HEK293 (cell line): ENCODE data around the gene PLEKHG7.

Source experiments
- CTCF ChIA-PET: fragments of 350-600 bp; formaldehyde crosslinking; extraction: SDS; loops from one replicate; lab custom pipeline; 2021; ENCODE audit warnings: antibody characterized with exemption; lab: Yijun Ruan, JAX
- POLR2A ChIA-PET: fragments of 300-600 bp; formaldehyde crosslinking; extraction: SDS; loops from one replicate; lab custom pipeline; 2020; ENCODE audit warnings: antibody characterized with exemption, inconsistent platforms; lab: Yijun Ruan, JAX
- H3K27ac ChIP-seq: fragments of 200-500 bp; sonication (Bioruptor generic); 2 replicates; pipeline ENCODE4 v1.5.1; 2014; ENCODE audit warnings: low read depth, low read length, control low read depth, inconsistent platforms; ENCODE audit errors: extremely low read depth
- H3K36me3 ChIP-seq, 2 experiments: fragments of 200-500 bp in 1 of 2; sonication (Bioruptor generic) in 1 of 2; 1 replicate in 1 of 2; 2 replicates in 1 of 2; pipeline ENCODE4 v1.5.1; 2014 to 2017; ENCODE audit warnings: inconsistent platforms in 2 of 2, low read length in 2 of 2; ENCODE audit not compliant: control insufficient read depth in 2 of 2, insufficient read depth in 1 of 2
- H3K4me1 ChIP-seq: fragments of 200-500 bp; sonication (Bioruptor generic); 2 replicates; pipeline ENCODE4 v1.5.1; 2014; ENCODE audit warnings: mild to moderate bottlenecking, low read length, inconsistent platforms; ENCODE audit not compliant: control insufficient read depth, insufficient read depth
- H3K4me3 ChIP-seq: 2 replicates; pipeline ENCODE4 v1.5.1; 2011; ENCODE audit warnings: low read depth, mild to moderate bottlenecking, control low read depth, low read length, moderate library complexity
- H3K9me3 ChIP-seq: fragments of 200-500 bp; sonication (Bioruptor generic); 2 replicates; pipeline ENCODE4 v1.5.1; 2014; ENCODE audit warnings: low read depth, low read length, inconsistent platforms; ENCODE audit not compliant: control insufficient read depth, insufficient read depth
- FEZF1 ChIP-seq: fragments of 450-650 bp; formaldehyde crosslinking; IDR thresholded peaks from 2 replicates; pipeline ENCODE4 v1.5.1; 2016; ENCODE audit warnings: missing biosample characterization, missing genetic modification characterization
- MYNN ChIP-seq: fragments of 450-650 bp; formaldehyde crosslinking; IDR thresholded peaks from 2 replicates; pipeline ENCODE4 v1.5.1; 2016; ENCODE audit warnings: missing biosample characterization, missing genetic modification characterization, borderline replicate concordance
- OSR2 ChIP-seq: fragments of 450-650 bp; formaldehyde crosslinking; IDR thresholded peaks from 2 replicates; pipeline ENCODE4 v1.5.1; 2016; ENCODE audit warnings: missing biosample characterization, missing genetic modification characterization
- SCRT1 ChIP-seq: fragments of 450-650 bp; formaldehyde crosslinking; IDR thresholded peaks from 2 replicates; pipeline ENCODE4 v1.5.1; 2016; ENCODE audit warnings: missing biosample characterization, missing genetic modification characterization, borderline replicate concordance
- SCRT2 ChIP-seq: fragments of 450-650 bp; formaldehyde crosslinking; IDR thresholded peaks from 2 replicates; pipeline ENCODE4 v1.5.1; 2016; ENCODE audit warnings: missing biosample characterization, missing genetic modification characterization
- ZBTB44 ChIP-seq: fragments of 450-650 bp; IDR thresholded peaks from 2 replicates; pipeline ENCODE4 v1.5.1; 2018; ENCODE audit warnings: missing biosample characterization, mild to moderate bottlenecking, missing genetic modification characterization
- ZIC2 ChIP-seq: fragments of 450-650 bp; formaldehyde crosslinking; IDR thresholded peaks from 2 replicates; pipeline ENCODE4 v1.5.1; 2016; ENCODE audit warnings: missing biosample characterization, missing genetic modification characterization
- ZNF16 ChIP-seq: fragments of 450-650 bp; formaldehyde crosslinking; IDR thresholded peaks from 2 replicates; pipeline ENCODE4 v1.5.1; 2016; ENCODE audit warnings: low read depth, missing biosample characterization, missing genetic modification characterization
- ZNF335 ChIP-seq: fragments of 450-650 bp; formaldehyde crosslinking; conservative IDR thresholded peaks from 2 replicates; pipeline ENCODE4 v1.5.1; 2016; ENCODE audit warnings: missing biosample characterization, missing genetic modification characterization
- ZNF341 ChIP-seq: fragments of 450-650 bp; formaldehyde crosslinking; IDR thresholded peaks from 2 replicates; pipeline ENCODE4; 2016; ENCODE audit warnings: low read depth, missing biosample characterization, missing genetic modification characterization
- ZNF362 ChIP-seq: fragments of 450-650 bp; formaldehyde crosslinking; IDR thresholded peaks from 2 replicates; pipeline ENCODE4 v1.5.1; 2016; ENCODE audit warnings: missing biosample characterization, missing genetic modification characterization
- ZNF404 ChIP-seq: fragments of 450-650 bp; formaldehyde crosslinking; IDR thresholded peaks from 2 replicates; pipeline ENCODE4 v1.5.1; 2017; ENCODE audit warnings: missing biosample characterization, missing genetic modification characterization
- ZNF501 ChIP-seq: fragments of 450-650 bp; formaldehyde crosslinking; IDR thresholded peaks from 2 replicates; pipeline ENCODE4 v1.5.1; 2016; ENCODE audit warnings: missing biosample characterization, missing genetic modification characterization
- ZNF600 ChIP-seq: fragments of 450-650 bp; formaldehyde crosslinking; IDR thresholded peaks from 2 replicates; pipeline ENCODE4 v1.5.1; 2016; ENCODE audit warnings: missing biosample characterization, missing genetic modification characterization
- ZNF623 ChIP-seq: fragments of 450-650 bp; formaldehyde crosslinking; IDR thresholded peaks from 2 replicates; pipeline ENCODE4 v1.5.1; 2016; ENCODE audit warnings: missing biosample characterization, missing genetic modification characterization
- ZNF629 ChIP-seq: fragments of 450-650 bp; formaldehyde crosslinking; IDR thresholded peaks from 2 replicates; pipeline ENCODE4 v1.5.1; 2017; ENCODE audit warnings: missing biosample characterization, missing genetic modification characterization
- ZNF747 ChIP-seq: fragments of 450-650 bp; formaldehyde crosslinking; IDR thresholded peaks from 2 replicates; pipeline ENCODE4 v1.5.1; 2016; ENCODE audit warnings: missing biosample characterization, missing genetic modification characterization
- ZNF843 ChIP-seq: fragments of 450-650 bp; formaldehyde crosslinking; IDR thresholded peaks from 2 replicates; pipeline ENCODE4 v1.5.1; 2016; ENCODE audit warnings: missing biosample characterization, missing genetic modification characterization
- TF ChIP-seq, protein P1 (sequence below): fragments of 450-650 bp; formaldehyde crosslinking; IDR thresholded peaks from 2 replicates; pipeline ENCODE4 v1.5.1; 2016; ENCODE audit warnings: missing biosample characterization, missing genetic modification characterization
- TF ChIP-seq, protein P2 (sequence below): fragments of 450-650 bp; formaldehyde crosslinking; IDR thresholded peaks from 2 replicates; pipeline ENCODE4 v1.5.1; 2016; ENCODE audit warnings: missing biosample characterization, missing genetic modification characterization
- TF ChIP-seq, protein P3 (sequence below): fragments of 450-650 bp; formaldehyde crosslinking; IDR thresholded peaks from 2 replicates; pipeline ENCODE4 v1.5.1; 2016; ENCODE audit warnings: missing biosample characterization, missing genetic modification characterization

PLEKHG7 gene

DNA sequence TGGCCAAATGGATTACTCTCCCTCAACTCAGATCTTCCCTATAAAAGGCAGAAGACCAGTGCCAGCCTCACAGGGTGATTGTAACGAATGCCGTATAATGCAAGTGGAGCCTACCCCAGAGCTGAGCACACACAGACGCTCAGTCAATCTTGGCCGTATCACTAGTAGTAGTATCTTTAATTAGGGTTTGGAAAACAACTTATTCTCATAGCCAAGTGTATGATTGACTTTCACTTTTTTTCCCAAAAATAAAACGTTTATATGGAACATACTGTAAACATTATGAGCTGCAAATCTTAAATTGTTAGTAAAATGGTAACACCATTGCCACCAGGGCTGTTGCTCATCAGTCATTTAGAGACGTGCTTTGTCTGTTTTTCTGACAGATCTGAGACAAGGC is 30.4 kb downstream of the PLEKHG7 start:
- POLR2A ChIA-PET = no interaction called here
- CTCF ChIA-PET = no interaction called here
- Histone ChIP-seq H3K36me3 (no peaks in the 10 kb centered on the region), H3K4me1 (peaks cover 4% of the 10 kb centered on the region; the same call in 1 of the 2 replicates), H3K4me3 (no peak overlapping the region), H3K27ac (no peak overlapping the region), H3K9me3 (no peaks in the 10 kb centered on the region)
- TF ChIP-seq ZNF501 (tag by site-specific recombination) = no peak
- TF ChIP-seq ZNF362 (tag by site-specific recombination) = no peak

- Histone ChIP-seq H3K36me3 (no peaks in the 10 kb centered on the region), H3K27ac (no peak overlapping the region), H3K4me1 (peaks cover 4% of the 10 kb centered on the region; the same call in 1 of the 2 replicates), H3K4me3 (no peak overlapping the region), H3K9me3 (no peaks in the 10 kb centered on the region)
- ChIA-PET CTCF (no interaction called here), POLR2A (no interaction called here)
- TF ChIP-seq ZIC2 (tag by site-specific recombination) (no peak), ZNF404 (tag by site-specific recombination) (no peak), ZNF341 (tag by site-specific recombination) (no peak)
These were observed 30.9 kb downstream of the PLEKHG7 start for GRCh38 chr12:92733661-92734060.

DNA sequence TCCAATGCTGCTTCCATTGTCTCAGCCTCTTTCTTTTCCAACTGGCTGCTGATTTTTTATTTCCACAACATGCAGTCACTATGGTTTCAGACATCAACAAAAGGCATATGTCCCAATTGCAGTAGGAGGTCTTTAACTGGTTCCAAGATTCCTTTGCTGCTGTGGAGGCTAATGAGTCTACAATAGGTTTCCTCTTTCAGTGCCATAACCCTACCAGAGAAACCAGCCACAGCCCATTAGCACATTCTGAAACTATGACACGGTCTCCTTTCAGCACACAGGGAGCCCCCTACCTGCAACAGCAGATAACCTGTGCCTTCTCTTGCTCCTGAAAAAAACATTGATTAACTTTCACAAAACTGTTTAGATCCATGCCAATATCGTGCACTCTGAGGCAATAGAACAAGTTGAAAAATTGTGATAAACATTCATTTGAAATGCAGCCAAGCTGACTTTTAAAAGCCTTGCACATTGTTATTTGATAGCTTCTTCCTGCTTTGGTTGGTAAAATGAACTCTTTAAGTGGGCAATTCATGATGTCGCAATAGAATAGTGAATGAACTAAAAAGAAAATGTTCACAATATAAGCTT is 32.4 kb downstream of the PLEKHG7 start:
- no peaks in the 10 kb centered on the region for H3K36me3 ChIP-seq
- no peak overlapping the region for H3K4me3 ChIP-seq
- CTCF ChIA-PET = interaction anchor here (1.2 kb wide), 1 partner anchor 18 kb away, joined by 3 read pairs; no protein-coding TSS in a partner anchor
- POLR2A ChIA-PET = no interaction called here
- 0 out of 2 replicates have a peak overlapping the region, but pooled peaks have one; percentile 25 for H3K27ac ChIP-seq
- H3K4me1 ChIP-seq = peaks cover 4% of the 10 kb centered on the region; the same call in 1 of the 2 replicates
- no peaks in the 10 kb centered on the region for H3K9me3 ChIP-seq
- TF ChIP-seq ZNF623 (tag by site-specific recombination) (peak; percentile 96), ZNF341 (tag by site-specific recombination) (no peak), OSR2 (peak; percentile 97), ZNF747 (tag by site-specific recombination) (no peak), ZNF335 (tag by site-specific recombination) (0 out of 2 replicates have a peak, but pooled peaks have one; percentile 36), MYNN (tag by site-specific recombination) (peak; percentile 35; the same call in 1 of the 2 replicates), FEZF1 (peak; percentile 69), ZNF16 (no peak), ZNF404 (tag by site-specific recombination) (no peak), ZNF600 (peak; percentile 91), SCRT1 (tag by site-specific recombination) (peak; percentile 77), ZNF843 (0 out of 2 replicates have a peak, but pooled peaks have one; percentile 45), SCRT2 (tag by site-specific recombination) (peak; percentile 49), ZBTB44 (tag by site-specific recombination) (peak; percentile 45), ZNF629 (peak; percentile 45; the same call in 1 of the 2 replicates)
- TF ChIP-seq, protein P1, sequence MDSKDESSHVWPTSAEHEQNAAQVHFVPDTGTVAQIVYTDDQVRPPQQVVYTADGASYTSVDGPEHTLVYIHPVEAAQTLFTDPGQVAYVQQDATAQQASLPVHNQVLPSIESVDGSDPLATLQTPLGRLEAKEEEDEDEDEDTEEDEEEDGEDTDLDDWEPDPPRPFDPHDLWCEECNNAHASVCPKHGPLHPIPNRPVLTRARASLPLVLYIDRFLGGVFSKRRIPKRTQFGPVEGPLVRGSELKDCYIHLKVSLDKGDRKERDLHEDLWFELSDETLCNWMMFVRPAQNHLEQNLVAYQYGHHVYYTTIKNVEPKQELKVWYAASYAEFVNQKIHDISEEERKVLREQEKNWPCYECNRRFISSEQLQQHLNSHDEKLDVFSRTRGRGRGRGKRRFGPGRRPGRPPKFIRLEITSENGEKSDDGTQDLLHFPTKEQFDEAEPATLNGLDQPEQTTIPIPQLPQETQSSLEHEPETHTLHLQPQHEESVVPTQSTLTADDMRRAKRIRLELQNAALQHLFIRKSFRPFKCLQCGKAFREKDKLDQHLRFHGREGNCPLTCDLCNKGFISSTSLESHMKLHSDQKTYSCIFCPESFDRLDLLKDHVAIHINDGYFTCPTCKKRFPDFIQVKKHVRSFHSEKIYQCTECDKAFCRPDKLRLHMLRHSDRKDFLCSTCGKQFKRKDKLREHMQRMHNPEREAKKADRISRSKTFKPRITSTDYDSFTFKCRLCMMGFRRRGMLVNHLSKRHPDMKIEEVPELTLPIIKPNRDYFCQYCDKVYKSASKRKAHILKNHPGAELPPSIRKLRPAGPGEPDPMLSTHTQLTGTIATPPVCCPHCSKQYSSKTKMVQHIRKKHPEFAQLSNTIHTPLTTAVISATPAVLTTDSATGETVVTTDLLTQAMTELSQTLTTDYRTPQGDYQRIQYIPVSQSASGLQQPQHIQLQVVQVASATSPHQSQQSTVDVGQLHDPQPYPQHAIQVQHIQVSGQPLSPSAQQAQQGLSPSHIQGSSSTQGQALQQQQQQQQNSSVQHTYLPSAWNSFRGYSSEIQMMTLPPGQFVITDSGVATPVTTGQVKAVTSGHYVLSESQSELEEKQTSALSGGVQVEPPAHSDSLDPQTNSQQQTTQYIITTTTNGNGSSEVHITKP (tag by site-specific recombination) = peak; percentile 34; the same call in 1 of the 2 replicates
- TF ChIP-seq, protein P2, sequence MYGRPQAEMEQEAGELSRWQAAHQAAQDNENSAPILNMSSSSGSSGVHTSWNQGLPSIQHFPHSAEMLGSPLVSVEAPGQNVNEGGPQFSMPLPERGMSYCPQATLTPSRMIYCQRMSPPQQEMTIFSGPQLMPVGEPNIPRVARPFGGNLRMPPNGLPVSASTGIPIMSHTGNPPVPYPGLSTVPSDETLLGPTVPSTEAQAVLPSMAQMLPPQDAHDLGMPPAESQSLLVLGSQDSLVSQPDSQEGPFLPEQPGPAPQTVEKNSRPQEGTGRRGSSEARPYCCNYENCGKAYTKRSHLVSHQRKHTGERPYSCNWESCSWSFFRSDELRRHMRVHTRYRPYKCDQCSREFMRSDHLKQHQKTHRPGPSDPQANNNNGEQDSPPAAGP = no peak
- TF ChIP-seq, protein P3, sequence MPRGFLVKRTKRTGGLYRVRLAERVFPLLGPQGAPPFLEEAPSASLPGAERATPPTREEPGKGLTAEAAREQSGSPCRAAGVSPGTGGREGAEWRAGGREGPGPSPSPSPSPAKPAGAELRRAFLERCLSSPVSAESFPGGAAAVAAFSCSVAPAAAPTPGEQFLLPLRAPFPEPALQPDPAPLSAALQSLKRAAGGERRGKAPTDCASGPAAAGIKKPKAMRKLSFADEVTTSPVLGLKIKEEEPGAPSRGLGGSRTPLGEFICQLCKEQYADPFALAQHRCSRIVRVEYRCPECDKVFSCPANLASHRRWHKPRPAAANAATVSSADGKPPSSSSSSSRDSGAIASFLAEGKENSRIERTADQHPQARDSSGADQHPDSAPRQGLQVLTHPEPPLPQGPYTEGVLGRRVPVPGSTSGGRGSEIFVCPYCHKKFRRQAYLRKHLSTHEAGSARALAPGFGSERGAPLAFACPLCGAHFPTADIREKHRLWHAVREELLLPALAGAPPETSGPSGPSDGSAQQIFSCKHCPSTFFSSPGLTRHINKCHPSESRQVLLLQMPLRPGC (tag by site-specific recombination) = peak; percentile 90
